Trophoblast cell (in vitro differentiated cells and primary cell): ENCODE measurements around the gene CRB2.

Source experiments
- DNase-seq, 2 donors: peaks; one replicate each; pipeline ENCODE4 v3.0.0-alpha.2; 2016
- H2AFZ ChIP-seq: 2 replicates; pipeline ENCODE4 v1.6.1; 2013; ENCODE audit warnings: low read length, moderate library complexity, mild to moderate bottlenecking; ENCODE audit not compliant: insufficient read depth, poor library complexity
- H2AK5ac ChIP-seq: 2 replicates; pipeline ENCODE4 v1.6.1; 2013; ENCODE audit warnings: mild to moderate bottlenecking, low read length
- H2BK120ac ChIP-seq: 2 replicates; pipeline ENCODE4 v1.6.1; 2013; ENCODE audit warnings: low read length, mild to moderate bottlenecking, moderate library complexity; ENCODE audit not compliant: insufficient read depth, poor library complexity
- H2BK12ac ChIP-seq: 2 replicates; pipeline ENCODE4 v1.6.1; 2013; ENCODE audit warnings: mild to moderate bottlenecking, low read length, moderate library complexity
- H2BK5ac ChIP-seq: 2 replicates; pipeline ENCODE4 v1.6.1; 2013; ENCODE audit warnings: low read length, low read depth, moderate library complexity, mild to moderate bottlenecking; ENCODE audit not compliant: poor library complexity
- H3K14ac ChIP-seq: 2 replicates; pipeline ENCODE4 v1.6.1; 2013; ENCODE audit warnings: mild to moderate bottlenecking, low read length
- H3K18ac ChIP-seq: 2 replicates; pipeline ENCODE4 v1.6.1; 2013; ENCODE audit warnings: mild to moderate bottlenecking, low read length
- H3K23ac ChIP-seq: 2 replicates; pipeline ENCODE4 v1.6.1; 2013; ENCODE audit warnings: low read length
- H3K27ac ChIP-seq: 2 replicates; pipeline ENCODE4 v1.5.1; 2013; ENCODE audit warnings: low read depth, mild to moderate bottlenecking, inconsistent platforms, low read length, moderate library complexity
- H3K27me3 ChIP-seq: 2 replicates; pipeline ENCODE4 v1.6.1; 2013; ENCODE audit warnings: inconsistent platforms, mild to moderate bottlenecking, low read length, moderate library complexity; ENCODE audit not compliant: insufficient read depth
- H3K36me3 ChIP-seq, 2 experiments: 1 replicate in 1 of 2; 2 replicates in 1 of 2; pipeline ENCODE4 v1.6.1; 2013; ENCODE audit warnings: low read length in 2 of 2, mild to moderate bottlenecking in 2 of 2, moderate library complexity in 1 of 2; ENCODE audit not compliant: insufficient read depth in 2 of 2, control insufficient read depth in 1 of 2
- H3K4ac ChIP-seq: 2 replicates; pipeline ENCODE4 v1.6.1; 2013; ENCODE audit warnings: low read depth, mild to moderate bottlenecking, low read length, moderate library complexity
- H3K4me1 ChIP-seq, 2 experiments: 1 replicate in 1 of 2; 2 replicates in 1 of 2; pipeline ENCODE4 v1.6.1; 2013; ENCODE audit warnings: low read length in 2 of 2, mild to moderate bottlenecking in 2 of 2, moderate library complexity in 1 of 2; ENCODE audit not compliant: insufficient read depth in 2 of 2, control insufficient read depth in 1 of 2
- H3K4me2 ChIP-seq: 2 replicates; pipeline ENCODE4 v1.6.1; 2013; ENCODE audit warnings: inconsistent platforms, mild to moderate bottlenecking, low read length, moderate library complexity
- H3K4me3 ChIP-seq: 2 replicates; pipeline ENCODE4 v1.5.1; 2013; ENCODE audit warnings: mild to moderate bottlenecking, low read depth, low read length, inconsistent platforms
- H3K79me1 ChIP-seq: one replicate; pipeline ENCODE4 v1.6.1; 2013; ENCODE audit warnings: low read length
- H3K79me2 ChIP-seq: 2 replicates; pipeline ENCODE4 v1.6.1; 2013; ENCODE audit warnings: low read length, mild to moderate bottlenecking; ENCODE audit not compliant: control insufficient read depth, insufficient read depth, poor library complexity
- H3K9ac ChIP-seq: 2 replicates; pipeline ENCODE4 v1.6.1; 2013; ENCODE audit warnings: mild to moderate bottlenecking, low read length
- H3K9me3 ChIP-seq: 2 replicates; pipeline ENCODE4 v1.6.1; 2013; ENCODE audit warnings: low read depth, mild to moderate bottlenecking, control low read depth, inconsistent platforms, low read length; ENCODE audit not compliant: insufficient read depth
- H4K12ac ChIP-seq: 2 replicates; pipeline ENCODE4 v1.6.1; 2013; ENCODE audit warnings: low read depth, mild to moderate bottlenecking, low read length, moderate library complexity
- H4K8ac ChIP-seq: 2 replicates; pipeline ENCODE4 v1.6.1; 2013; ENCODE audit warnings: low read depth, mild to moderate bottlenecking, low read length, moderate library complexity
- H4K91ac ChIP-seq: one replicate; pipeline ENCODE4 v1.6.1; 2013; ENCODE audit warnings: low read depth, mild to moderate bottlenecking, low read length, moderate library complexity
- WGBS: extraction: QIAGEN DNeasy Blood & Tissue Kit; methylation state at CpG from one replicate; pipeline ENCODE4 v1.1.7; 2013; ENCODE audit warnings: missing lambda C conversion rate; ENCODE audit not compliant: insufficient read length, insufficient coverage; ENCODE audit errors: extremely low coverage; 5-methylcytosine and 5-hydroxymethylcytosine counted together

CRB2 gene

DNA sequence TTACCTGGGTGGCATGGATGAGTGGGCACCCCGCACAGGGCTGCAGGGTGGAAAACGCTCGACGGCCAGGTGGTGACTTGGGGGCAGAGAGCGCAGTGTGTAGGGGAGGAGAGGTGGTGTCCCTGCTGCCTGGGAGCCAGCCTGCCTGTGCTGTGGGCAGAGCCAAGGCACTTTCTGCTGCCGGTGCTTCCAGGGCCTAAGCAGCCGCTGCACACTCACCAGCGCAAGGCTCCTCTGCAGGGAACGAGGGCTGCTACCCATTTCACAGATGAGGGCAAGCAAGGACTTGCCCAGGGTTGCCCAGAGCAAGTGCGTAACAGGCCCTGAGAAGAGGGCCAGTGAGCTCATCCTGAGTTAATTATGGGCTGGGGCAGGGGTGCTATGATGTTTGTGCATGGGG, 62.5 kb downstream of the CRB2 start:
- Histone ChIP-seq H2BK12ac (no peak overlapping the region), H3K4me3 (no peak overlapping the region), H2AK5ac (no peak overlapping the region), H3K23ac (no peak overlapping the region), H2AFZ (no peak overlapping the region), H3K27me3 (no peaks in the 10 kb centered on the region), H3K79me2 (no peaks in the 10 kb centered on the region), H2BK5ac (no peak overlapping the region), H3K36me3 (no peaks in the 10 kb centered on the region), H3K4ac (no peak overlapping the region), H4K12ac (no peak overlapping the region), H3K4me1 (peaks cover 17 to 18% of the 10 kb centered on the region in 2 experiments), H4K8ac (no peak overlapping the region), H3K9ac (no peak overlapping the region), H2BK120ac (no peak overlapping the region), H3K9me3 (peaks cover 2% of the 10 kb centered on the region), H4K91ac (no peak overlapping the region), H3K4me2 (no peak overlapping the region), H3K79me1 (no peaks in the 10 kb centered on the region), H3K27ac (no peak overlapping the region), H3K14ac (no peak overlapping the region), H3K18ac (no peak overlapping the region)
- no CpG with 5 or more reads among the region's 10 CpGs for WGBS
- DNase-seq: no peak

DNA sequence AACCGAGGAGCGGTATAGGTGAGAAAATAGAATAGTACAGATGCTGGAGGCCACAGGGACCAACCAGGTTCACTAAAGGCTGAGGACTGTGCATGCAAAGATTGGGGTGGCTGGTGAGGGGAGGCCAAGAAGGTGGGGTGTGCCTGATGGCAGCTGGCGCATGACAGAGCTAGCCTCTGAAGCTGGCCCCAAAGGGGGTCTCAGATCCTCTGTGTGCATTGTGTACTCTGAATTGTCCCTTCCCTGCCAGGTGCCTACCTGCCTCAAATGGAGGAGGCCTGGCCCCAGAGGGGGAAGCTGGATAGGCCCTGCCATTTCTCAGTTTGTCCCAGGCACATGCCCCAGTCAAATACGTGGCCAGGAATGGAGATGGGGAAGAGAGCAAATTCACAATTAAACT, 63.1 kb downstream of the CRB2 start:
- H4K12ac ChIP-seq: no peak overlapping the region
- H3K4ac ChIP-seq: no peak overlapping the region
- peaks cover 2% of the 10 kb centered on the region for H3K9me3 ChIP-seq
- no peak overlapping the region for H3K18ac ChIP-seq
- no peak for DNase-seq
- peaks cover 17 to 20% of the 10 kb centered on the region in 2 experiments for H3K4me1 ChIP-seq
- no peaks in the 10 kb centered on the region for H3K27me3 ChIP-seq
- no peak overlapping the region for H3K9ac ChIP-seq
- WGBS: no CpG with 5 or more reads among the region's 4 CpGs
- no peak overlapping the region for H2BK12ac ChIP-seq
- no peak overlapping the region for H2AK5ac ChIP-seq
- no peak overlapping the region for H3K4me3 ChIP-seq
- H3K79me2 ChIP-seq: no peaks in the 10 kb centered on the region
- no peak overlapping the region for H2BK120ac ChIP-seq
- no peak overlapping the region for H4K91ac ChIP-seq
- no peak overlapping the region for H4K8ac ChIP-seq
- H3K27ac ChIP-seq: no peak overlapping the region
- H2AFZ ChIP-seq: no peak overlapping the region
- H2BK5ac ChIP-seq: no peak overlapping the region
- H3K36me3 ChIP-seq: no peaks in the 10 kb centered on the region
- no peak overlapping the region for H3K14ac ChIP-seq
- H3K23ac ChIP-seq: no peak overlapping the region
- no peak overlapping the region for H3K4me2 ChIP-seq
- no peaks in the 10 kb centered on the region for H3K79me1 ChIP-seq

DNA sequence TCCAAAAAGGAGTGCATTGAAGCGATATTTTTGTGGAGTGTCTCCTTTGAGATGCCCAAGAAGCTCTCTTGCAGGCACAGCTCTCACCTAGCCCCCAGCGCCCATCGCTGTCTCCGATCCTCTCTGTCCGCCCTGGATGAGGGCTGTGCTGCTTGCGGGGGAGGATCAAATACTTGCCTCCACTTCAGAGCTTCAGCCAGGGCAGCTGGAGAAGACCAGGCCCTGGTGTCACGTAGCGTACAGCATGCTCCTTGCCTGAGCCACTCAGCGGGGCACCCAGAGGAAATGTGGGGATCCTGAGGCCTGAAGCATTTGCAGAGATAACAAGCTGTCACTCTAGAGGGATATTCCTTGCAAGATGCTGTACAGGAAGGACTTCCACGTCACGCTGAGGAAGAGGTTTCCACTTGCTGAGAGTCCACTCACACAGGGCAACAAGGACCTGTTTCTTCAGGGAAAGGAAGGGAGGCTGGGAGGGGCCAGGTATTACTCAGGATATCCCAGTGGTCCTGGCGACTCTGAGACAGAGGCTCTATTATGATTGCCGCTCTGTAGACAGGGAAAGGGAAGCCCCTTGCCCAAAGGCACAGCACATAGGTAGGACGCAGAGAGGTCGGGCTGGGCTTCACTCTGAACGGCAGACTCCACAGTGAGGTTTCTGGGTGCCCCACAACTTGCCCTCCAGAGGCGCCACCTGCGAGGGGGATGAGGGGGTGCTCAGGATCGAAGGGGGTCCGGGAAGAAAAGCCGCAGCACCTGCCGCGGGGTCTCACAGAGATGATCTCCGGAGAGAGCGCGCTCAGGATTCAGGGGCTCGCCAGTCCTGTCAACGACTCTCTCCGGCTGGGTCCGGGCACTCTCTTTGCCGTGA, 64.0 kb downstream of the CRB2 start:
- Histone ChIP-seq H2AK5ac (no peak overlapping the region), H3K9me3 (peaks cover 2% of the 10 kb centered on the region)

DNA sequence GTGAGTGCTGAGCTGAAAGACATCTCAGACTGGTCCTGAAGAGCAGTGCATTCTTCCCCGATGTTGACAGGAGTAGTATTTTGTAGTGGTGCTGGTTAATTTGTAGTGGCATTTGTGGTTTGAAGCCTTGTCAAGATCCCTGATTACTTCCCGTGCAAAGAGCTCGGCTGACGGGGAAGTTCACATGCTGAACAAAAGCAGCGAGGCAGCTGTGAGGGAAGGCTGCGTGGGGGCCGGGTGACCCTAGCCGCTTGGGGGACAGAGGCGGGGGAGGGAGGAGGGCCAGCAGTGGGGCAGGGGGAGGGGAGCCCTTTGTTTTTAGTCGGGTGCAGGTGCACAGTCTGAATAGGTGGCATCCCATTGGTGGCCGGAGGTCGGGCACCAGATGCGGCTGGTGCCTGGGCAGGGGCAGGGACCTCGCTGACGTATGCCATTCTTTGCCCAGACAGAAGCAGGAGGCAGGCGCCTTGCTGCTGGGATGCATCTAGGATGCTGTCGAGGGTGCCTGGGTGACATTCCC, 64.7 kb downstream of the CRB2 start:
- no peak overlapping the region for H2AFZ ChIP-seq
- H2BK120ac ChIP-seq: no peak overlapping the region
- DNase-seq: no peak
- H3K9me3 ChIP-seq: peaks cover 2% of the 10 kb centered on the region
- H2AK5ac ChIP-seq: no peak overlapping the region
- no peak overlapping the region for H3K4me3 ChIP-seq
- no peak overlapping the region for H3K4ac ChIP-seq
- no peak overlapping the region for H2BK12ac ChIP-seq
- H3K4me2 ChIP-seq: no peak overlapping the region
- H3K4me1 ChIP-seq: peaks cover 17 to 20% of the 10 kb centered on the region in 2 experiments
- H4K91ac ChIP-seq: no peak overlapping the region
- no peaks in the 10 kb centered on the region for H3K27me3 ChIP-seq
- H3K79me2 ChIP-seq: no peaks in the 10 kb centered on the region
- H3K27ac ChIP-seq: no peak overlapping the region
- no peak overlapping the region for H3K18ac ChIP-seq
- no peaks in the 10 kb centered on the region for H3K79me1 ChIP-seq
- H4K8ac ChIP-seq: no peak overlapping the region
- WGBS: no CpG with 5 or more reads among the region's 17 CpGs
- no peak overlapping the region for H3K14ac ChIP-seq
- H2BK5ac ChIP-seq: no peak overlapping the region
- no peak overlapping the region for H4K12ac ChIP-seq
- no peak overlapping the region for H3K9ac ChIP-seq
- no peak overlapping the region for H3K23ac ChIP-seq
- H3K36me3 ChIP-seq: no peaks in the 10 kb centered on the region

More for the DNA sequence above, 64.0 kb downstream of the CRB2 start:
- Histone ChIP-seq H3K79me2 (no peaks in the 10 kb centered on the region), H3K18ac (no peak overlapping the region), H3K36me3 (no peaks in the 10 kb centered on the region), H3K27ac (no peak overlapping the region), H3K4ac (no peak overlapping the region), H2BK12ac (no peak overlapping the region), H4K12ac (no peak overlapping the region), H3K27me3 (no peaks in the 10 kb centered on the region), H3K23ac (no peak overlapping the region), H4K8ac (no peak overlapping the region), H3K4me1 (peaks cover 17 to 20% of the 10 kb centered on the region in 2 experiments), H4K91ac (no peak overlapping the region), H3K4me2 (no peak overlapping the region), H2AFZ (no peak overlapping the region), H3K79me1 (no peaks in the 10 kb centered on the region), H2BK5ac (no peak overlapping the region), H3K9ac (no peak overlapping the region), H3K14ac (no peak overlapping the region), H3K4me3 (no peak overlapping the region), H2BK120ac (no peak overlapping the region)
- DNase-seq: no peak
- WGBS: no CpG with 5 or more reads among the region's 31 CpGs
